GM12872 (cell line): ENCODE data around the gene PDLIM3.
A peak's percentile ranks its signal among the peaks of the same experiment; 100 is the strongest.

Experiments
- TF ChIP-seq, protein P1 (sequence below): IDR thresholded peaks from 3 replicates; pipeline ENCODE4 v1.5.1; 2011; ENCODE audit warnings: low read depth, mild to moderate bottlenecking, low read length, moderate library complexity; ENCODE audit not compliant: insufficient read depth

PDLIM3 gene

DNA sequence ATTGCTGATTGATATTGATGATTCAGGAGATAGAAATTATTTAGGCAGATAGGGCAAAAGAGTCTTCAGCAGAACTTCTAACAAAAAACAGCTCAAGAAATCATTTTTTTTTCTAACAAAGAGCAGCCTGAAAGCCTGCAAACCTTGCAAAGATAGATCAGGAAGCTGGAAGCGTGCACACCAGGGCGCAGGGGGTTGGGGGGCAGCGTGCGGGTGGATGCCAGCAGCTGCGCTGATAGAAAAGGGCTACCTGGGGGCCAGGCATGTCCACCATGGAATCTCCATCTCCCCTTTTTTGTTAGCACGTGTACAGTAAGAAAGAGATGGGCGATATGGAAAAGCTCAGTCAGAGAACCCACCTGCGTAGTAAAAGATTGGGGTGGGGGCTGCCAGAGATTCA is 62.1 kb downstream of the PDLIM3 start:
- TF ChIP-seq, protein P1, sequence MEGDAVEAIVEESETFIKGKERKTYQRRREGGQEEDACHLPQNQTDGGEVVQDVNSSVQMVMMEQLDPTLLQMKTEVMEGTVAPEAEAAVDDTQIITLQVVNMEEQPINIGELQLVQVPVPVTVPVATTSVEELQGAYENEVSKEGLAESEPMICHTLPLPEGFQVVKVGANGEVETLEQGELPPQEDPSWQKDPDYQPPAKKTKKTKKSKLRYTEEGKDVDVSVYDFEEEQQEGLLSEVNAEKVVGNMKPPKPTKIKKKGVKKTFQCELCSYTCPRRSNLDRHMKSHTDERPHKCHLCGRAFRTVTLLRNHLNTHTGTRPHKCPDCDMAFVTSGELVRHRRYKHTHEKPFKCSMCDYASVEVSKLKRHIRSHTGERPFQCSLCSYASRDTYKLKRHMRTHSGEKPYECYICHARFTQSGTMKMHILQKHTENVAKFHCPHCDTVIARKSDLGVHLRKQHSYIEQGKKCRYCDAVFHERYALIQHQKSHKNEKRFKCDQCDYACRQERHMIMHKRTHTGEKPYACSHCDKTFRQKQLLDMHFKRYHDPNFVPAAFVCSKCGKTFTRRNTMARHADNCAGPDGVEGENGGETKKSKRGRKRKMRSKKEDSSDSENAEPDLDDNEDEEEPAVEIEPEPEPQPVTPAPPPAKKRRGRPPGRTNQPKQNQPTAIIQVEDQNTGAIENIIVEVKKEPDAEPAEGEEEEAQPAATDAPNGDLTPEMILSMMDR = no peak

DNA sequence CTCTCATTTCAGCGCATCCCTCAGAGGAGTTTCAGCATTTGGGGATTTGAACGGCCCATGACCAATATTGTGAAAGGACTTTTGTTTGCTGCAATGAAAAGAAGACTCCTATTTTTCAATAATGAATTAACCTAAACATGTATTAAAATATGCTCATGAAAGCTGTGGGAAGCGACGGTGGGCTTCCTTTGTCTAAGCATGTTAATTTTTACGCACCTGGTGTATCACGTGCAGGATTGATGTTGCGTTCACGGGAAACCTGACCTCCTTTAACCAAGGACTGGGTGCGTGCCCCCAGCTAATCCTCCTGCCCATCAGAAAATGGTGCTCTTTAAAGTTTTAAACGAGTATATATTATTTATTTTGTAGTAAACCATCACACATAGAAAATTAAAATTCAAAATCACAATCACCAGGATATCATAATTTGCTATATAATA is 63.2 kb downstream of the PDLIM3 start:
- TF ChIP-seq, protein P1 = no peak

DNA sequence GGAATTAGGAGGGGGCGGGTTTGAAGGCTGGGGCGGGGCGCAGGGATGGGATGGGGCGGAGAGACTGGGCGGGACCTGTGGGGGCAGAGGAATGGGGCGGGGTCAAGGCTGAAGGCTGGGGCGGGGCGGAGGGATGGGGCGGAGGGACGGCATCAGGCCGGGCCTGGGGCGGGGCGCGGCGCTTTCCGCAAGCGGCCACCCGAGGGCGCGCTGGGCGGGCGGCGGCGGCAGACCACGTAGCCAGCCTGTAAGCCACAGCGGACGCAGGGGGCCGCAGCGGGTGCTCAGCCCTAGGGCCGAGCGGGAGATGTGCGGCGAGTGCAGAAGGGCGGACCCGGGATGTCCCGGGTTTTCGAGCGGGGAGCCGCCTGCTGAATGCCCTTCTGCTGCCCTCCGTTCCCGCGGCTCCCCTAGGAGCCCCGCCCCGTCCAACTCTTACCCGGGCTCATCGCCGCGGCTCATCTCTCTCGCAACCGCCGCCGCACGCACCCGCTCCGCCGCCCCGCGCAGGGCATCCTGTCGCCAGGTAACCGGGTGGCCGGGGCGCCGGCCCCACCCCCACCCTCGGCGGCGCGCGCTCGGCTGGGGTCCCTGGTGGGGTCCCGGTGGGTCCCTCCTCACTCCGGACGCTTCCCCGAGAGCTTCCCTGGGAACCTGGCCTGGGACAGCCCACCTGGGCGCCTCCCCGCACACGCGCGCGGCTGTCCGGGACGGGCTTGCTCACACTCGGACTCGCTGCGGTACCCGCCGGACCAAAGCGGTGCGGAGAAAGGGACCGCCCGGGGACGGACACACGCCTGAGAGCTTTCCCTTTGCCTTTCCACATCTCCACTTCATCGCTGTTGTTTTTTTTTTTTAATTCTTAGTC is 63.8 kb downstream of the PDLIM3 start, which contains the start of gene CCDC110:
CCDC110 (minus strand) TSS at position 499 of the 868 bp plus-strand sequence; CDS start at position 449, 50 bp downstream.
- TF ChIP-seq, protein P1 = peak; percentile 49; the same call in 1 of the 3 replicates

DNA sequence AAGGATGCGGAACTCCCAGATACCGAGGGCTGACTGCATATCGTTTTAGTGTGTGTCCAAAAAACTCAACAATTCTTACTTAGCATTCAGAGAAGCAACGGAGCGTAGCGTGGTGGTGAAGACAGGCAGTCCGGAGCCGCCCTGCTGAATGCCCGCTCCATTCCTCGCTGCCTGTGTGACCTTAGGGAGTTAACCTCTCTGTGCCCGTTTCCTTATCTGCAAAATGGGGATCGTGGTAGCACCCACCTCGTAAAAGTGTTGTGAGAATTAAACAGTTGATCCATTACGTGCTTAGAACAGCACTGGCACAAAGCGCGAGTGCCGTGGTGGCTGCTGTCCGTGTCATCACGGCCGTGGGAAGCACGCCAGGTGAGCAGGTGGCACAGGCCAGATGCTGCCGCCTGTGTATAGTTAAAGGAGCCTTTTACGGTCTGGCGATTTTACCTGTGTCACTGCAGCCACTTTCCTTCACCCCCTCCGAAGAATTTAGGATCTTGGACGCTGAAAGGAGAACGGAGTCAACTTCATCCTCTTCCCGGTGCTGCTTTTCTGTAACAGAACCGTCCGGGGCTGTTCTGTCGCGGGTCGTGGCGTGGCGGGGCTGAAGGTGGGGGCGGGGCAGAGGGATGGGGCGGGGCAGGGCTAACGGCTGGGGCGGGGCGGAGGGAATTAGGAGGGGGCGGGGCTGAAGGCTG is 64.7 kb downstream of the PDLIM3 start:
- TF ChIP-seq, protein P1 = no peak

DNA sequence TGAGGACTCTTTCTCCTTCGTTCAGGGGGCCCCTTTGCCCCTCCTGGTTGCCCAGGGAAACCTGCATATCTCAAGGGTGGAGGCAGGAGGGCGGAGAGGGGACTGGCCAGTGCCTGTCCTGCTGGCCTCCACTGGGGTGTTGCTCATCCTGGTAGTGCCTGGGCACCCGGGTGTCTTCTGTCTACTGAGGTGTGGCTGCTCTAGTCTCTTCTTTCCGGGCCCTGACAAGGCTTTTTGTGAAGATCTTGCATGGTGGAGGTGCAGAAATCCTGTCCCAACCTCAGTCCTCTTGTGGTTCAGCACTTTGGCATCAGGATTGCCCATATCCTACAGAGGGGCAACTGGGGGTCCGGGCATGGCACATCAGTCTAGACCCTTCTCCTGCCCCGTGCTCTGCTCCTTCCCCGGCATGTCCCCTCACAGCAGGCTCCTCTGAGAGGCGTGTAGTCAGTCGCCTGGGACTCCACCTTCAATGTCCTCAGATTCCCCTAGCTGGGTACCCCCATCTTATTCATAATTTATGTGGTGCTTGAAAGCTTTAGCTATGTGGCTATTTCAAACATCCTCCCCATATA is 65.6 kb downstream of the PDLIM3 start:
- TF ChIP-seq, protein P1 = no peak

DNA sequence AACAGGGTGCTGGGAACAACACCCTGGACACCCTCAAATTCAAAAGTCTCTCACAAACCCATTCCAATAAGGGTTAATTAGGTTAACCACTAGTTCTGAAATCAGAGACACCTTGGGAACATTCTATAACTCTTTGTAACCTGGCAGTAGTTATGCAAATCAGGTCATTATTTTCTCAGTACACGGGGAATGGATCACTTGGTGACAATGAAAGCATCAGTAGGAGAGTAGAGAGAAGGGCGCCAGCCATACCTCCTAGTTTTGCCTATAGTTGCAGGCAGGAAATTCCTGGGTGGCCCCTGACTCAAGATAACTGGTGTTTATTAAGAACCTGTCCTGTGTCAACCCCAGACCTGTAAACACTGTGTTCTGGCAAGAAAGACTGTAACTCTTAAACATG is 66.3 kb downstream of the PDLIM3 start:
- TF ChIP-seq, protein P1 = no peak

DNA sequence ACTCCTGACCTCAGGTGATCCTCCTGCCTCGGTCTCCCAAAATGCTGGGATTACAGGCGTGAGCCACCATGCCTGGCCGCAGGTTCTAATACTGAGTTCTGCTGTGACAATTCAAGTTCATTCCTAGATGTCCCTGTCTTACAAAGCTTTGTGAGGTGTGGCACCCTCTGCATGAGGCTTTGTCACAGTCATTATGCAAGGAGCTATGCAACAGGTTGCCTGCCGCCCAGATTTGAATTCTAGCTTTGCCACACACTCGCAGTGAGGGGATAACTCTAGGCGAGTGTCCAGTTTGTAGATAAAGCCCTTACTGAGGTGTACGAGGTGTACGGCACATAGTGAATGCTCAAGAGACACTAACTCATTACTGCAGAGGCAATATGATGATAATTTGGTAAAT is 67.3 kb downstream of the PDLIM3 start:
- TF ChIP-seq, protein P1 = no peak
